ENCODE measurements around the gene PTPRN. TPM values are rescaled to one million over a fixed set of nuclear protein-coding genes. Genes with fewer than 3 reads are reported as not detected.

PTPRN gene
- total RNA-seq, 4 donors from 2014 or later = not detected

DNA sequence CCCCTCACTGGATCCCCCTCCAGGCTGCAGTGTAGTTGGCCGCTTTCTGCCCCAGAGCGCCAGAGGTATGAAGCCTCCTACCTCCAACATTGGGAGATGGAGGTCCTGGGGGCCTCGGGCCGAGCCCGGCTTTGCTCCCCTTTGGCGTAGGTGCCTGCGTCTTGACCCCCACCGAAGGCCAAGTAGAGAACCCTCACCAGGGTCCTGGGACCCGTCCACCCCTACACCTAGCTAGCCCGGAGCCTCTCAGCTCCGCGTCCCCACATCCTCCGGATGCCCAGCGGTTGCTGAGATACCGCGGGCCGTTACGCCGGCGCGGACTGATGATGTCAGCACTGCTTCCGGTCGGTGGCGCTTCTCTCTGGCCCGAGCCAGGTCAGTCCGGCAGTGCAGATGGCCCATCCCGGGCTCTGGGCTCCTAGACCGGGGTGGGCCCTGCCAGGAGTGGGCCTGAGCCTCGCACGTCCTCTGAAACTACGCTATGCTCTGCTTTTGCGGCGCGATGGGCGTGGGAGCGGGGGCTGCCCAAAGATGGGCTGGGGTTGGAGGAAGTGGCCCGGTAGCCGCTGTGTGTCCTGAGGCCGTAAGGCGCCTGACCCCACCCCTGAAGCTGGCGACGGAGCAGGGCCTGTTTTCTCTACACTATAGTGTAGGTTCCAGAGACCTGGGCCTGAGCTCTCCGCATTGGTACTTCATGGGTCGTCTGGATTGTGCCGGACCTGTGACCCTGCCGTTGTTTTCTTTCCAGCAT, 63.9 kb downstream of the PTPRN start, which contains the start of the genes GLB1L and STK16:
GLB1L (minus strand) TSS at position 297 of the 751 bp plus-strand sequence. CDS start 1,871 bp downstream, outside the sequence.
STK16 (plus strand) TSS at position 332 of the 751 bp plus-strand sequence. CDS start 521 bp downstream, outside the sequence.
- Histone ChIP-seq H3K27me3 (no peaks in the 10 kb centered on the region), H3K4me3 (peak within 1 kb of the TSS; percentile 81), H3K9me3 (no peaks in the 10 kb centered on the region), H3K36me3 (peaks cover 12% of the 10 kb centered on the region), H3K4me1 (peaks cover 65% of the 10 kb centered on the region), H3K27ac (peak within 1 kb of the TSS; percentile 84)
- TF ChIP-seq EP300 (IDR thresholded peaks at IDR 0.05) (no peak), CTCF (IDR thresholded peaks at IDR 0.05) (no peak), POLR2A (IDR thresholded peaks at IDR 0.05) (peak; percentile 13 to 55), POLR2AphosphoS5 (IDR thresholded peaks at IDR 0.05) (peak in 2 of 3 donors; percentile 88 to 91)
- DNase-seq (ENCODE audit: low spot score in 2 of 2) = peak; percentile 95 to 97
- WGBS = 0% methylated on average over 14 of the region's 46 CpGs

GRCh38 chr2:219244789-219245147, 64.4 kb downstream of the PTPRN start:
- H3K4me1 ChIP-seq = peaks cover 59% of the 10 kb centered on the region
- peaks cover 10% of the 10 kb centered on the region for H3K36me3 ChIP-seq
- H3K27me3 ChIP-seq = no peaks in the 10 kb centered on the region
- H3K9me3 ChIP-seq = no peaks in the 10 kb centered on the region
- peak overlapping the region; percentile 81 for H3K4me3 ChIP-seq
- DNase-seq (ENCODE audit: low spot score in 2 of 2) = no peak
- WGBS = 52% methylated on average over 4 of the region's 6 CpGs
- TF ChIP-seq POLR2A (IDR thresholded peaks at IDR 0.05) (no peak), CTCF (IDR thresholded peaks at IDR 0.05) (no peak), POLR2AphosphoS5 (IDR thresholded peaks at IDR 0.05) (no peak), EP300 (IDR thresholded peaks at IDR 0.05) (no peak)
- peak overlapping the region; percentile 84 for H3K27ac ChIP-seq

GRCh38 chr2:219243291-219243761, 65.9 kb downstream of the PTPRN start:
- peak overlapping the region; percentile 35 for H3K4me3 ChIP-seq
- DNase-seq (ENCODE audit: low spot score in 2 of 2) = no peak
- WGBS = 57% methylated on average over 10 of the region's 28 CpGs

More at GRCh38 chr2:219243291-219243761, 65.9 kb downstream of the PTPRN start:
- H3K36me3 ChIP-seq = peaks cover 23% of the 10 kb centered on the region
- peak overlapping the region; percentile 43 for H3K27ac ChIP-seq
- TF ChIP-seq EP300 (IDR thresholded peaks at IDR 0.05) (no peak), POLR2A (IDR thresholded peaks at IDR 0.05) (no peak), CTCF (IDR thresholded peaks at IDR 0.05) (no peak), POLR2AphosphoS5 (IDR thresholded peaks at IDR 0.05) (no peak)
- H3K9me3 ChIP-seq = no peaks in the 10 kb centered on the region
- H3K4me1 ChIP-seq = peaks cover 46% of the 10 kb centered on the region
- H3K27me3 ChIP-seq = no peaks in the 10 kb centered on the region

Other genes starting within 250 kb of the PTPRN start
- under 1 TPM in 2 of 4 donors, not detected in 2; 0.23 to 0.30 TPM for gene IHH, start 248.5 kb downstream of the PTPRN start, total RNA-seq
- 10 to 100 TPM; 15.7 to 19.2 (median 18.3) TPM for gene NHEJ1, start 148.6 kb downstream of the PTPRN start, total RNA-seq
- gene SLC23A3, start 139.4 kb downstream of the PTPRN start, total RNA-seq = 10 to 100 TPM in 1 of 4 donors, 1 to 10 TPM in 3; 2.4 to 12.6 (median 3.2) TPM
- 10 to 100 TPM; 44.9 to 70.3 (median 53.0) TPM for gene CNPPD1, start 132.5 kb downstream of the PTPRN start, total RNA-seq
- 100 to 1,000 TPM in 2 of 4 donors, 10 to 100 TPM in 2; 61.0 to 106 (median 91.9) TPM for gene RETREG2, start 131.1 kb downstream of the PTPRN start, total RNA-seq
- gene ZFAND2B, start 102.6 kb downstream of the PTPRN start, total RNA-seq = 10 to 100 TPM; 48.1 to 84.7 (median 64.4) TPM
- gene ABCB6, start 90.4 kb downstream of the PTPRN start, total RNA-seq = 10 to 100 TPM; 16.3 to 24.0 (median 20.7) TPM
- 10 to 100 TPM; 60.3 to 83.9 (median 64.6) TPM for gene ATG9A, start 79.8 kb downstream of the PTPRN start, total RNA-seq
- gene ANKZF1, start 79.6 kb downstream of the PTPRN start, total RNA-seq = 100 to 1,000 TPM in 1 of 4 donors, 10 to 100 TPM in 3; 38.6 to 252 (median 61.7) TPM
- 1 to 10 TPM; 2.5 to 9.8 (median 5.4) TPM for gene GLB1L, start 64.0 kb downstream of the PTPRN start, total RNA-seq
- 10 to 100 TPM; 10.9 to 22.9 (median 16.1) TPM for gene STK16, start 63.9 kb downstream of the PTPRN start, total RNA-seq
- gene TUBA4B, start 56.2 kb downstream of the PTPRN start, total RNA-seq = not detected
- 100 to 1,000 TPM; 194 to 530 (median 394) TPM for gene TUBA4A, start 55.5 kb downstream of the PTPRN start, total RNA-seq
- 100 to 1,000 TPM in 2 of 4 donors, 10 to 100 TPM in 2; 91.2 to 138 (median 107) TPM for gene DNAJB2, start 30.0 kb downstream of the PTPRN start, total RNA-seq
- not detected for gene RESP18, start 23.3 kb upstream of the PTPRN start, total RNA-seq
- 100 to 1,000 TPM in 1 of 4 donors, 10 to 100 TPM in 3; 66.6 to 104 (median 70.5) TPM for gene DNPEP, start 78.5 kb upstream of the PTPRN start, total RNA-seq
- gene DES, start 109.0 kb upstream of the PTPRN start, total RNA-seq = 100 to 1,000 TPM in 1 of 4 donors, 10 to 100 TPM in 3; 11.4 to 100 (median 35.6) TPM
- 10 to 100 TPM in 1 of 4 donors, 1 to 10 TPM in 3; 6.5 to 17.2 (median 6.7) TPM for gene SPEG, start 125.4 kb upstream of the PTPRN start, total RNA-seq
- gene GMPPA, start 189.5 kb upstream of the PTPRN start, total RNA-seq = 10 to 100 TPM; 18.3 to 31.3 (median 22.3) TPM
- not detected for gene ASIC4, start 205.1 kb upstream of the PTPRN start, total RNA-seq
- 10 to 100 TPM; 28.8 to 62.1 (median 49.3) TPM for gene CHPF, start 234.4 kb upstream of the PTPRN start, total RNA-seq
- 1 to 10 TPM in 3 of 4 donors, under 1 TPM in 1; 0.56 to 1.9 (median 1.4) TPM for gene TMEM198, start 234.6 kb upstream of the PTPRN start, total RNA-seq

Measured in suprapubic skin (tissue), 4 donors.